Activated CD4-positive, alpha-beta T cell treated with anti-CD3 and anti-CD28 coated beads, Interleukin-2, amount 50 U/mL, for 48 hours (primary cell): ENCODE measurements around the gene CTSW.

ENCODE experiments used
- DNase-seq, 2 experiments: peaks; one replicate each; pipeline ENCODE4 v3.0.0-alpha.2; 2020

The CTSW gene

DNA sequence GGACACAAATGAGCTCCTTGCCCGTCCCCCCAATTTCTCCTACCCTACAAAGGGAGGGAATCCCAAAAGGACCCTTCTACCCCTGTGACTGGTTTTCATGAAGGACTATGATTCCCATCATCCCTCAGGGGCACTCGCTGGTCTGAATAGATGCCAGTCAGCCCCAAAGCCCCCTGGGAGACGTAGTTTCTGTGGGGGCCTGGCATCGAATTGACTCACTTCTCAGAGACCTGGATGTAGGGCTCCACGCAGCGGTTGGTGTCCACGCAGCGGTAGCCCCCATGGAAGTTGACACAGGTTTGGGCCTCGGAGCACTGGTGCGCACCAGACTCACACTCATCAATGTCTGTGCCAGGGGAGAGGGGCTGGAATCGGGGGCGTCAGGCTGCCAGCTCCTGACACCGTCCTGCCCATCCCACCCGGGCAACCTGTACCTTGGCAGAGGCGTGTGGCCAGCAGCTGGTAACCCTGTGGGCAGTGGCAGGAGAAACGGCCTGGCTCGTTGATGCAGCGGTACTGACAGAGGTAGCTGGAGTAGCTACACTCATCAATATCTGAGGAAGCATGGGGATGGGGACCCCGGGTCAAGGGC is 11.5 kb upstream of the CTSW start:
- DNase-seq, result no peak

DNA sequence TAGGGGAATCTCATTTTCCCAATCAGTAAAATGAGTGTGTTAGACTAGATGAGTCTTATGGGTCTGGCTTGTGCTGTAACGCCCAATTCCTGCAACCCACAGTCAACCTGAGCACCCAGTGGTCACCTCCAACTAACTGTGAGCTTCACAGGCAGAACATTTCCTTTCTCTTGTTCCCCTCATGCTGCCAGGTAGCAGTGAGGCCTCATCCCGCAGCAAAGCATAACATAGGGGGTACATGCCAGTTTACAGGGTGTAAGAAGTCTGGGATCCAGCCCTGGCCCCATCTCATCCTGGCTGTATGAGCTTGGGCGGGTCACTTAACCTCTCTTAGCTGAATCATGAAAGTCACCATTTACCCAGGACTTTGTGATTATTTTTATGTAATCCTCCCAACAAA is 10.7 kb upstream of the CTSW start:
- no peak for DNase-seq

DNA sequence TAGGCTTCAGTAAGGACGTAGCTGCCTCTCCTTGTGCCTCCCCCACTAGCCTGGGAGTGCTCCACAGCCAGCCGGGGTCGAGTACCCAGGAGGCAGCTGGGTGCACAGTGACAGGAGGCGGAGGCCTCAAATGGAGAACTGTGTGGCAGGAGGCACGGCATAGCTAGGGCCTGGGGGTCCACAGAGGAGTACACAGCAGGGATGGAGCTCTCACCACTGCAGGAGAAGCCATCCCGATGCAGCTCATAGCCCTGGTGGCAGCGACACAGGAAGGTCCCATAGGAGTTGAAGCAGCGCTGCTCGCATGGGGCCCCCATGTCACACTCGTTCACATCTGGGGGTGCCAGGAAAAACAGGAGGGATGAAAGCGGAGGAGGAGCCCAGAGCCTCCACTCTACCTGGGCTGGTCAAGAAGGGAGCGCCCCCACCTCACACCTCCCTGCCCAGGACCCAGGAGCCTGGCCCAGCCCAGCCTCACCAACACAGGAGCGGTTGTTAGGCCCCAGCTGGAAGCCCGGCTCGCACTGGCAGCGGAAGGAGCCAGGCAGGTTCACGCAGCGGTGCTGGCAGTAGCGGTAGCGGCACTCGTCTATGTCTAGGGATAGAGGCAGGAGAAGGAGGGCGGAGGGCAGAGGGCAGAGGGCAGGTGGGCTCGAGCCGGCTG is 9.9 kb upstream of the CTSW start:
- no peak for DNase-seq

DNA sequence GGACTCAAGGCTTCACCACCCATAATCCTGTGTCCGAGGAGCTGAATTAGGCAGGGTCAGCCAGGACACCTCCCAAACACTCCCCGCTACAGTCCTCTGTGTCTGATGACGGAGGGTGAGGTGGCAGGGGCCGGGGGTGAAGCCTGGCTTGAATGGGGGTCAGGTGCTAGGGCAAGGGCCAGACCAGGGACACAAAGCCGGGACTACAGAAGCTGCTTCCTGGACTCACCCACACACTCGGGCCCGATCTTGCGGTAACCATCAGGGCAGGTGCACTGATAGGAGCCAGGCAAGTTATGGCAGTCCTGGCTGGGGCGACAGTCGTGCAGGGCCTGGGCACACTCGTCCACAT is 9.4 kb upstream of the CTSW start:
- DNase-seq, result no peak

DNA sequence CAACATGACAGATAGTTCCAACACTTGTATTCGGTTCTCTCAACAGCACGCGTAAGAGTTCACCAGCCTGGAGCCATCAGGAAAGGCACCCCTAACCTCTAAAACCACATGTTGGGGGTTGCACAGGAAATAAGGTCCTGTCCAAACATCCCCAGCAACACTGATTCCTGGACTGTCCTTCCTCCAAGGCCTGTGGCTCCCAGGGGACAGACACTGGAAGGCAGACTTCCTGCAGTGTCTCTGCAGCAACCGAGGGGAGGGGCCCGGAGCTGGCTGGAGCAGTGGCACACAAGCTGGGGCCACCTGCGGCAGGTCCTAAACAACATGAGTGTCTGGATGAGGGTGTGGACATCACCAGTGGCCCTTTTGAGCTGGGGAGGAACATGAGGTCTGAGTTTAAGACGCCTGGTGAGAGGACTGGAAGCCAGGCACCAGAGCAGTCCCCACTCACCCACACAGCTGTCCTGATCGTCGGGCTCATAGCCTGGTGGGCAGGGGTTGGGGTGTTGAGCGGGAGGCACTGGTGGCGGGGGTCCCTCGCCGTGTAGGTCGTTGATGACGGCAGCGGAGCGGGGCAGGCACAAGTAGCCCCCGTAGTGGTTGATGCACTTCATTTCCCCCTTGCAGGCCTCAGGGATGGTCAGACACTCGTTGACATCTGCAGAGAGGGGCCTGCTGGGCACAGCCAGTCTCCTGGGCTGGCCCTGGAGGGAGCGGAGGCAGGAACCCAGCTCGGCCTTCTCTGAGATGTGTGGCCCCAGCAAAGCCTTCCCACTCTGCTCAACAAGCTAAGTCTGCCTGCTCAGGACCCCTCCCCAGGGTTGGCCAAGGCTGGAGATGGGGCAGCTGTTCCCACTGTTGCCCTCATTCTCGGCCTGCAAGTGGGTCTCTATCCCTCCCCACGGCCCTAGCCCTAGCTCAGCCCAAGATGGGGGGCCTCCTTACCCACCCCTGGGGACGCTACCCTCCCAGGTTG is 8.6 kb upstream of the CTSW start:
- DNase-seq, result no peak

DNA sequence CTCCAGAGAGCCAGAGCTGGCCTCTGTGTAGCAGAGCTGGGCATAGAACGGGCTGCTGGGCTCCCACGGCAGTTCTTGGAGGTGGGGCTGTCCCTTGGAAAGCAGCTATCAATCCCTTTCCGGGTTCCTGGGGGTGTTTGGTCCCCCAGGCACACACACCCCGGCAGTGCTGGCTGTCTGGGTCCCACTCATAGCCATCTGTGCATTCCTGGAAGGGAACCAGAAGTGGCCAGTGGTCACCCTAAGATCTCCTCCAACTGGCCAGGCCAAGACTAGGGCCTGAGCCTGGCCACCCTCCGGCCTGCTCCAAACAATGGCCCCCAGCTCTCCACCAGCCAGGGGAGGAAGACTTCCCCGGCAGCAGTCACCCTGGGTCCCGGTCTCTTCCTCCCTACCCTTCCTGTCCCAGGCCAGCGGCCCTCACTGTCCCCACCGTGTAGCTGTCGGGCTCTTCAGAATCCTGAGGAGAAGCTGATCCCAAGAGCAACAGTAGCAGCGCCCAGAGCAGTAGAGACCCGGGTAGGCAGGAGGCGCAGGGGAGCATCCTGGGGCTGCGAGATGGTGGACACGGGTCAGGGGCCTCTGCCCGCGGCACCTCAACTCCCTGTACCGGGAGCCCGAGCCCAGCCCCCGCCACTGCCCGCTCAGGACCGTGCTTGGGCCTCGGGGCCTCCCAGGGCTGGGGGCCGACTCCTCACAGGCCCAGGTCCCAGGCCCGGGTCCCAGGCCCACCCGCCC is 7.7 kb upstream of the CTSW start:
- no peak for DNase-seq

DNA sequence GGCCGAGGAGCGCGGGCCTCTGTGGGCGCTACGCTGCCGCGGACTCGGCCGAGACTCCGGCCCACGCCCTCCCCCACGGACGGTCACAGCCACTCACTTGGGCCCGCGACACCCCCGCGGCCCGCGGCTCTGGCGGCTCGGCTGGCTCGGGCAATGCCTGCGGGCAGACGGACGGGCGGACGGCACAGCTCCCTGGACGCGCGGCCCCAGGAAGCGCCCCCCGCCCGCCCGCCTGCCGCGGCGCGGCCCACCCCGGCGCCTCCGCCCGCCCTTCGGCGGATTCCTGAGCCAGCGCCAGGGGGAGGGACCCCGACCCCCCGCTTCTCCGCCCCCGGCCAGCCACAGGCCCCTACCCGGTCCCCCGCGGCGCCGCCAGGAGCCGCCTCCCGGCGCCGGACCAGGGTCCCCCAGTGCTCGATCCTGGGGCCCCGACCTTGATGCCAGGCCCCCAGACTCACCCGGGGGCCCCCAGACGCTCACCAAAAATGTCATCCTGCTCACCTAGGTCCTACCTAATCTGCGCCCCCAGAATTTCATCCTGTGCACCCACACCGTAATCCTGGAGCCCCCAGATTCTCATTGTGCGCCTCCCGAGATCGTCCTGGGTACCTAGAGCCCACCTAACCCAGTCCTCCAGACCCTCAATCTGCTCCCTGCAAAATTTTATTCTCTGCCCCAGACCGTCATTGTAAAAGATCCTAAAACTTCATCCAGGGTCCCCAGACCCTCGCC is 6.9 kb upstream of the CTSW start, which contains the start of gene EFEMP2:
TSS of gene EFEMP2 (minus strand) at position 215 of the 732 bp plus-strand sequence. CDS start 446 bp downstream, outside the sequence.
- no peak for DNase-seq

DNA sequence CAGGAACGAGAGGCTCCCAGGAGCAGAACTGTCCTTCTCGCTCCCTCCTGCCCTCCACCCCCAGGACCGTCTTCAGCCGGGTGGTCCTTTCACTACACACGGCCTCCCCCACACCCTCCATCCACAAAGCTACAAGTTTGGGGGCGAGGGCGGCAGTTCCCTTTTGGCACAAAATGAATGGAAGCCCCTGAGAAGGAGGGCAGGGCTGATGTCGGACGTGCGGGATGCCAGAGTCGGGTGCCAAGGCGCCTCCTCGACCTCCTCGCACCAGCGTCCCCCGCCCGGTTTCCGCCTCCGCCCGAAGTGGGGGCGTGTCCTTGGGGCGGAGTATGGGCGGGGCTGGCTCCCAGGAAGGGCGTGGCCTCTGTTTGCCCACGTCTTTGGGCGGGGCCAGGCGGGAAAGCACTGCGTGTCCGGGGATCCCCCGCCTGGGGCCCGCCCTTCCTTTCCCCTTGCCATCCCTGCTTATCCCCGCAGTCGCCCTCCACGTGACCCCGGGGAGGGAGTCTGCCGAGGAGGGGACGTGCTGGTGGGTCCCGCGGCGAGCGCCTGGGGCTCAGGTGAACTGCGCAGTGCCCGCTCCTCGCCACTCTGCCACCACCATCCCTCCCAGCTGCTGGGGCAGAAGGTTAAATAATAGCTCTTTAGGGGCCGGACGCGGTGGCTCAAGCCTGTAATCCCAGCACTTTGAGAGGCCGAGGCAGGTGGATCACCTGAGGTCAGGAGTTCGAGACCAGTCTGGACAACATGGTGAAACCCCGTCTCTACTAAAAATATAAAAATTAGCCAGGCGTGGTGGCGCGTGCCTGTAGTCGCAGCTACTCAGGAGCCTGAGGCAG is 6.1 kb upstream of the CTSW start:
- DNase-seq, result peak; percentile 98

DNA sequence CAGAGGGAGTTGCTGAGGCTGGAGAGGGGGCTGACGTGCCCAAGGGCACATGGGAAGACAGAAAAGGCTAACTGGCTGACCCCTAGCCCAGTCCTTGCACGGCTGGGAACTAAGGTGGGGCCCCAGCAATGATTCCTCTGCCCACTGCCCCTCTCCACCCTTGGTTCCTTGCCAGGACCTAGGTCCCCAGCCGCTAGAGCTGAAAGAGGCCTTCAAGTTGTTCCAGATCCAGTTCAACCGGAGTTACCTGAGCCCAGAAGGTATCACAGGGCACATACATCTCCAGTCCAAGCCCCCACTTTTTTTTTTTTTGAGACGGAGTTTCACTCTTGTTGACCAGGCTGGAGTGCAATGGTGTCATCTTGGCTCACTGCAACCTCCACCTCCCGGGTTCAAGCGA is 390 bp downstream of the CTSW start:
- no peak for DNase-seq

DNA sequence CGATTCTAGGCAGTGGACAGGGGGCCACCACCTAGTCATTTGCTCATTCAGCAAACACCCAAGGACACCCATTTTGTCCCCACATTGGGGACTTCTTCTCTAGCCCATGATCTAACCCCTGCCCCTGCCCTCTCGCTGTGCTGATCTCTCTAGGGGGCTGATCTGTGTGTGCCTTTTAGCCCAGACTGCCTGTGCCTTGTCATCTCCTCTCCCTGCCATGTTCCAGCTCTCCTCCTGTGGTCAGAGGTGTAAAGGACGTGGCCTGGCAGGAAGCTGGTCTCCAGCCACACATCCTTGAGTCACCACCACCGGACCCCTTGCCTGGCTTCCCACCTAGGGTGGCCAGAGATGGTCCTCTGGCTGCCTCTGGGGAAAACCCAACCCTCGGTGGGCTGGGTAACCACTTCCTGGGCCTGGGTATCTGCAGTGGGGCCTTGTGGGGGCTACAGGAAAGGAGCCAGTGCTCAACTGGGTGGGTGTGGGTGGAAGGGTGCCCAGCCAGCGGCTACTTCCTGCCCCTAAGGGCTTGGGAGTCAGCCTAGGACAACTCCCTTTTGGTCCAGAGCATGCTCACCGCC is 1.3 kb downstream of the CTSW start:
- DNase-seq, result no peak

DNA sequence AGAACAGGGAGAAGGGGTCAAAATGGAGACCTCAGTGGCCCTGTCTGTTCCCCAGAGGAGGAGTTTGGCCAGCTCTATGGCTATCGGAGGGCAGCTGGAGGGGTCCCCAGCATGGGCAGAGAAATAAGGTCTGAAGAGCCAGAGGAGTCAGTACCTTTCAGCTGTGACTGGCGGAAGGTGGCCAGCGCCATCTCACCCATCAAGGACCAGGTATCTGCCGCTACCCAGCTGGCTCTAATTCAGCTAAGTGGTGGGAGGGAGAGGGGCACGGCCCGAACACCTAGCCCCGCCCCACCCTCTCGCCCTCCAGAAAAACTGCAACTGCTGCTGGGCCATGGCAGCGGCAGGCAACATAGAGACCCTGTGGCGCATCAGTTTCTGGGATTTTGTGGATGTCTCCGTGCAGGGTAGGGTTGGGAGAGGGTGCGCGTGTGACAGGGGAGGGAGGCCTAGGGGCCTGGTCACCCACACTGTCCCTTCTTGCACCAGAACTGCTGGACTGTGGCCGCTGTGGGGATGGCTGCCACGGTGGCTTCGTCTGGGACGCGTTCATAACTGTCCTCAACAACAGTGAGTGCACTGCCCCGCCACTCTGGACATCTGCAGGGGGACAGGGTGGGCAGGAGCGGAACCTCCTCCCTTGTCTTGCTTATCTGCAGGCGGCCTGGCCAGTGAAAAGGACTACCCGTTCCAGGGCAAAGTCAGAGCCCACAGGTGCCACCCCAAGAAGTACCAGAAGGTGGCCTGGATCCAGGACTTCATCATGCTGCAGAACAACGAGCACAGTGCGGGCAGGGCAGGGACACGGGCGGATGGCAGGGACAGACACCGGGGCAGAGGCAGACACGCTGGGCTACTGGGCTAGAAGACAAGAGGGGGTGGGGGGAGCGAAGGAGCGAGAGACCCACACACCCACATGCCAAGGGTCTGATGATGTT is 2.8 kb downstream of the CTSW start:
- no peak for DNase-seq

DNA sequence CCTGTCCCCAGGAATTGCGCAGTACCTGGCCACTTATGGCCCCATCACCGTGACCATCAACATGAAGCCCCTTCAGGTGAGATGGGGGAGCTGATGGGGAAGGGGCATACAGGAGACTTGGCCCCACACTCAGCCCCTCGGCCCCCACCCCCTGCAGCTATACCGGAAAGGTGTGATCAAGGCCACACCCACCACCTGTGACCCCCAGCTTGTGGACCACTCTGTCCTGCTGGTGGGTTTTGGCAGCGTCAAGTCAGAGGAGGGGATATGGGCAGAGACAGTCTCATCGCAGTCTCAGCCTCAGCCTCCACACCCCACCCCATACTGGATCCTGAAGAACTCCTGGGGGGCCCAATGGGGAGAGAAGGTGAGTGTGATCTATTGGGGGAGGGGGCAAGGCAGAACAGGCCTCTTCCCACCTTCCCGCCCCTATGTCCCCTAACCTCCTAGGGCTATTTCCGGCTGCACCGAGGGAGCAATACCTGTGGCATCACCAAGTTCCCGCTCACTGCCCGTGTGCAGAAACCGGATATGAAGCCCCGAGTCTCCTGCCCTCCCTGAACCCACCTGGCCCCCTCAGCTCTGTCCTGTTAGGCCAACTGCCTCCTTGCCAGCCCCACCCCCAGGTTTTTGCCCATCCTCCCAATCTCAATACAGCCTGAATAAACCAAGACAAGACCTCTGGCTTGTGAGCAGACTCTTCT is 3.6 kb downstream of the CTSW start:
- DNase-seq, result no peak

DNA sequence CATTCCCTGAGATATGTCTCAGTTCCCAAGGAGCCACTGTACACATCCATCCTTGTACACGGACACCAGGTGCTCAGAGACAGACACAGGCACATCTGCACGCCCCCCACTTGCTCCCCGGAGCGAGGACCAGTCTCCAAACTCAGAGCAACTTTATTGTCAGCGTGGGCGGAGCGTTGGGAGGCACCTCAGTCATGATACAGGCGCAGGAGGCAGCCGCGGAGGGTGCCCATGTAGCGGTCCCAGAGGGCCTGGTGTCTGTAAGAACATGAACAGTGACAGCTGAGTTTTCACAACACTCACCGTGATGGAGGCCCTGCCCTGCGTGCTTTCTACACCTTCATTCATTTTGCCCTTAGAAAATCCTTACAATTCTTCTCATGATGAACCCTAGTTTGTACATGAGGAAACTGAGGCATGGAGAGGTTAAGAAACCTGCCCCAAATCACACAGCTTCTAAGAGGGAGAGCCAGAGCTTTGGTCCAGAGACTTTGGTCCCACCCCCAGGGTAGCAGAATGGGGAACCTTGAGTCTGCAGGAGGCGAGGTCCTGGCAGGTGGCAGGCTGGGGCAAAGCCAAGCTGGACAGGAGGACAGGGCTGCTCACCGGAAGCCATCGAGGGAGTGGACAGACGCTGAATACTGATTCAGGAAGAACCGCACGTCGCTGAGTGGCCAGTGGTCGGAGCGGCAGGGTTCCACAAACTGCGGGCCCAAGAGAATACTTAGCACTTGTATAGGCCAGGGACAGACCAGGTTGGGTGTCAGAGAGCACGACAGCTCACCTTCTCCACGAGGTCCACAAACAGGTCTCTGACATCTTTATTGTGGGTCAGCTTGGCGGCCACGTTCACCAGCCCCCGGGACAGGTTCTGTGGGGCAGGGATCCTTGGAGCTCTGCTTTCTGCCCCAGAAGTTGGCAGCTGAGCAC is 4.4 kb downstream of the CTSW start:
- DNase-seq, result no peak

DNA sequence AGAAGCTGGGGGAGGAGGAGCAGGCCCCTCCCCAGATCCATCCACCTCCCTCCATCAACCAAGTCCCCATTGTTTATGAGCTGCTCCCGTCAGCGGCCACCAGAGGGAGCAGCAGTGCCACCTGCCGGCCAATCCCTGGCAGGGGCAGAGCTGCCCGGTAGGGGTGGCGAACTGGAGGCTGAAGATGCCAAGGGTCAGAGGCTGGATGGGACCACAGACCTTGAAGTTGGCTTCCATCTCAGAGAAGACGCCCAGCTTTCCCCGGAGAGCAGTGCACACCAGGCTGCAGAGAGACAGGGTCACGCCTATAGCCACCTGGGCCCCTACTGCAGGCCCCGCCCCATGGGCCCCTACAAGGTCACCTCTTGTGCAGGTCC is 5.1 kb downstream of the CTSW start:
- DNase-seq, result peak; percentile 84 to 86

DNA sequence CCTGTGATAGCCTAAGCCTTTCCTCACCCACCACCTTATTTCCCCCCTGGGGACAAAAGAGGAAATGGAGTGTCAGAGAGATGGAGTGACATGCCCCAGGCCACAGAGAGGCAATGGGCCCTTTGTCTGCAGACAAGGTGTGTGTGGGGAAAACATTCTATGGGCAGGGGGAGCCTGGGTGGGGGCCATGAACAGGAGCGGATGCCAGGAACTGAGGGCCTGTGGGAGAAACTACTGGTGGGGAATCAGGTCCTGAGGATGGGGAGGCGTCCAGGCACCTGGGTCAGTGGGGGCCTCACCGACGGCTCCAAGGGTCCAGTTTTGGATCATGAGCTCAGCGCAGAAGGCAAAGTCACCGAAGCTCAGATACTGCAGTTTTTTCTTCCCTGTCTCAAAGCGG is 5.6 kb downstream of the CTSW start:
- DNase-seq, result no peak

DNA sequence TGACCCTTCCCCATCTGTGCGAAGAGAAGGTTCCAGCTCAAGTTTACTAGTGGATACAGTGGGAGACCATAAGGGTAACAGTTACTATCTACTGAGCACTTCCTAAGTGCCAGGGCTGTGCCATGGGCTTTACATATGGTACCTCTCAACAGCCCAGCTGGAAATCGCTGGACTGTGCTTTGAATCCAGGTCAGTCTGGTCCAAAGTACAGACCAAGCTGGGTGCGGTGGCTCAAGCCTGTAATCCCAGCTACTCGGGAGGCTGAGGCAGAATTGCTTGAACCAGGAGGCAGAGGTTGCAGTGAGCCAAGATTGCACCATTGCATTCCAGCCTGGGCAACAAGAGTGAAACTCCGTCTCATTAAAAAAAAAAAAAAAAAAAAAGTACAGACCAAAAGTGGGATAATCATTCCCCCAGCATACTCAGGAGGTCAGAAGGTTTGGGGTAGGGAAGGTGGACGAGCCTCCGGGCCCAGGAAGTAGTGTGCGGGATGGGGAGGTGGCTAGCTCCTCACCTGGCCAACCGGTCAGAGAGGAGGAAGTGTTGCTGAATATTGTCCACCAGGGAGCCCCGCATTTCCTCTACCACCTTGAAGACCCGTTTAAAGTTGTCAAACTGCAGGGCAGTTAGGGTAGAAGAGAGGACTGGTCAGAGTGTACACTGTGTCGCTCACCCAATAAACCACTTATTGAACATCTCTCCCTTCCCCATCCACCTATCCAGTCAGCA is 6.3 kb downstream of the CTSW start:
- no peak for DNase-seq
